Progenitor cell of endocrine pancreas (in vitro differentiated cells): ENCODE results near the gene CDC42. TPM values are rescaled to one million over a fixed set of nuclear protein-coding genes. Genes with fewer than 3 reads are reported as not detected.

ENCODE experiments used
- DNase-seq: peaks from one replicate; pipeline ENCODE4 v3.0.0; 2021; ENCODE audit warnings: low spot score; ENCODE audit not compliant: unreplicated experiment
- H3K27ac Mint-ChIP-seq: 2 replicates; pipeline ENCODE4 v1.8.0; 2021; ENCODE audit warnings: mild to moderate bottlenecking, moderate library complexity, mixed read lengths
- H3K27me3 Mint-ChIP-seq: 2 replicates; pipeline ENCODE4 v1.8.0; 2021; ENCODE audit warnings: mixed read lengths
- H3K36me3 Mint-ChIP-seq: 2 replicates; pipeline ENCODE4 v1.8.0; 2022; ENCODE audit warnings: mixed read lengths; ENCODE audit not compliant: insufficient read depth
- H3K4me1 Mint-ChIP-seq: 2 replicates; pipeline ENCODE4 v1.8.0; 2021; ENCODE audit warnings: low read depth, mixed read lengths
- H3K4me3 Mint-ChIP-seq: 2 replicates; pipeline ENCODE4 v1.8.0; 2021; ENCODE audit warnings: low read depth, mild to moderate bottlenecking, moderate library complexity, mixed read lengths
- H3K9me3 Mint-ChIP-seq: 2 replicates; pipeline ENCODE4 v1.8.0; 2021; ENCODE audit warnings: low read depth, mixed read lengths
- total RNA-seq: library from RNA; stranded (reverse); gene quantifications from 2 replicates; pipeline ENCODE4 v1.2.1, GENCODE V29; 2021
- TF ChIP-seq, protein P1 (sequence below): fragments of 200-600 bp; sonication (generic); IDR thresholded peaks from one replicate; pipeline ENCODE4 v1.5.0; 2021; ENCODE audit warnings: antibody characterized with exemption, mild to moderate bottlenecking; ENCODE audit not compliant: unreplicated experiment

CDC42 gene
- total RNA-seq, 1 donor from 2014 or later: 288 TPM

DNA sequence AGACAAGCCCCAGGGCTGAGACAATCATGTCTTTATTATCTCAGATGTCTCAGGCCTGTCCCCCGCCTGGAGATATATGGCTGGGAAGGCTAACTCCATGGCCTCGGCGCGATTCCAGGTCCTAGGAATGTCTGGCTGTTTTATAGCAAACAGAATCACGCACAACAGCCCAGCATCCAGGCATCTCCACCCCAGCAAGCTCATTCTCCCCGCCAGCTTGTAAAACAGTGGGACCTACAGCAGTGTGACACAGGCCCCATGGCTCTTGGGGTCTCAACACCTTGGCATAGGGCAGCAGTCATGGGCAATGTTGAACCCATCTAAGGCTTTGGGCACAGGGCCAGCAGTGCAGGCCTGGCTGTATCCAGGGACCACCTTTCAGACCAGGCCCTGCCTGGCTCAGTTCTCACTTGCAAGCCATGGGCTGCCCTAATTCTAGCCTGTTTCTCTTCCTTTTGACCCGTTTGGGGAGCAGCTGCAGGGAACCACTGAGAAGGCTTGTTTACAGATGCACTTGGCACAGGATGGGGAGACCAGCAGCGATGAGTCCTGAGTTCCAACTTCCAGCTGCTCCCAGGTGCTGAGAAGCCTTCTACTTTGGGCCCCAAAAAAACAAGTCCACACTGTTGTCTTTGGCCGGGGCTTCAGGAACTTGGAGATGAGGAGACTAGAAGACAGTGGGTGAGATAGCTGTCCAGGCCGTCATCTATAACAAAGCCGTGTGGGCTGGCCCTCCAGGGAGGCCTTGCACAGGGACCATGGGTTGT is 56.0 kb downstream of the CDC42 start:
- peaks cover 21% of the 10 kb centered on the region for H3K36me3 Mint-ChIP-seq
- peak overlapping the region; percentile 49 for H3K27ac Mint-ChIP-seq
- H3K4me3 Mint-ChIP-seq: no peak overlapping the region
- H3K4me1 Mint-ChIP-seq: peaks cover 4% of the 10 kb centered on the region
- TF ChIP-seq, protein P1, sequence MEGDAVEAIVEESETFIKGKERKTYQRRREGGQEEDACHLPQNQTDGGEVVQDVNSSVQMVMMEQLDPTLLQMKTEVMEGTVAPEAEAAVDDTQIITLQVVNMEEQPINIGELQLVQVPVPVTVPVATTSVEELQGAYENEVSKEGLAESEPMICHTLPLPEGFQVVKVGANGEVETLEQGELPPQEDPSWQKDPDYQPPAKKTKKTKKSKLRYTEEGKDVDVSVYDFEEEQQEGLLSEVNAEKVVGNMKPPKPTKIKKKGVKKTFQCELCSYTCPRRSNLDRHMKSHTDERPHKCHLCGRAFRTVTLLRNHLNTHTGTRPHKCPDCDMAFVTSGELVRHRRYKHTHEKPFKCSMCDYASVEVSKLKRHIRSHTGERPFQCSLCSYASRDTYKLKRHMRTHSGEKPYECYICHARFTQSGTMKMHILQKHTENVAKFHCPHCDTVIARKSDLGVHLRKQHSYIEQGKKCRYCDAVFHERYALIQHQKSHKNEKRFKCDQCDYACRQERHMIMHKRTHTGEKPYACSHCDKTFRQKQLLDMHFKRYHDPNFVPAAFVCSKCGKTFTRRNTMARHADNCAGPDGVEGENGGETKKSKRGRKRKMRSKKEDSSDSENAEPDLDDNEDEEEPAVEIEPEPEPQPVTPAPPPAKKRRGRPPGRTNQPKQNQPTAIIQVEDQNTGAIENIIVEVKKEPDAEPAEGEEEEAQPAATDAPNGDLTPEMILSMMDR: no peak
- DNase-seq: no peak
- no peaks in the 10 kb centered on the region for H3K9me3 Mint-ChIP-seq
- H3K27me3 Mint-ChIP-seq: no peaks in the 10 kb centered on the region

DNA sequence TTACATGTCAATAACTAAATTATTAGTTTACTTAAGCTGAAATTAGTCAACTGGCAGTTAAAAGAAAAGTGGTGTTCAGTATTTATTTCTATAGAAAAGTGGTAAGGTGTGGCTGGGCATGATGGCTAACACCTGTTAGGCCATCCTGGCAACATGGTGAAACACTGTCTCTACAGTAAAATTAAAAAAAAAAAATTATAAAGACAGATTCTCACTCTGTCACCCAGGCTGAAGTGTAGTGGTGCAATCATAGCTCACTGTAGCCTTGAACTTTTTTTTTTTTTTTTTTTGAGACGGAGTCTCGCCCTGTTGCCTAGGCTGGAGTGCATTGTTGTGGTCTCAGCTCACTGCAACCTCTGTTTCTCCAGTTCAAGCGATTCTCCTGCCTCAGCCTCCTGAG is 57.5 kb downstream of the CDC42 start:
- H3K4me3 Mint-ChIP-seq: no peak overlapping the region
- H3K27ac Mint-ChIP-seq: no peak overlapping the region
- peaks cover 7% of the 10 kb centered on the region for H3K4me1 Mint-ChIP-seq
- H3K9me3 Mint-ChIP-seq: no peaks in the 10 kb centered on the region
- TF ChIP-seq, protein P1: no peak
- H3K27me3 Mint-ChIP-seq: no peaks in the 10 kb centered on the region
- peaks cover 14% of the 10 kb centered on the region for H3K36me3 Mint-ChIP-seq
- no peak for DNase-seq

DNA sequence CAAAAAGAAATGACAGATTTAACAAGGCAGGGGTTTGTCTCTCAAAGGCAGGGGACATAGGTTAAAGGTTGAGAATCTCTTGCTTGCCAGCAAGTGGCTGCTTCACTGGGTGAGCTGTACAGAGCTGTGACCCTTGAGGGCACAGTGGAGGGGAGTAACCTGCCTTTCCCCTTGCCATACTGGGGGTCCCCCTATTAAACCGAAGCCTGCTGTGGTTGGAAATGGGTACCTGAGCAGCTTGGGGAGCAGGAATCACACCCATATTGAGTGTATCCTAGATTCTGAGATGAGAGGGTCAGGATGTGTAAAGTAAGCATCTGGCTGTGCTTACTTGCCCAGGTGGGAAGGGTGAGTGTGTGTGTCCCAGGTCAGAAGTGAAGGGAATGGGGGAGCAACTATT is 58.6 kb downstream of the CDC42 start:
- H3K9me3 Mint-ChIP-seq: no peaks in the 10 kb centered on the region
- no peak overlapping the region for H3K4me3 Mint-ChIP-seq
- TF ChIP-seq, protein P1: no peak
- no peak for DNase-seq
- H3K27me3 Mint-ChIP-seq: no peaks in the 10 kb centered on the region
- H3K27ac Mint-ChIP-seq: no peak overlapping the region
- peaks cover 9% of the 10 kb centered on the region for H3K4me1 Mint-ChIP-seq
- H3K36me3 Mint-ChIP-seq: peaks cover 7% of the 10 kb centered on the region

DNA sequence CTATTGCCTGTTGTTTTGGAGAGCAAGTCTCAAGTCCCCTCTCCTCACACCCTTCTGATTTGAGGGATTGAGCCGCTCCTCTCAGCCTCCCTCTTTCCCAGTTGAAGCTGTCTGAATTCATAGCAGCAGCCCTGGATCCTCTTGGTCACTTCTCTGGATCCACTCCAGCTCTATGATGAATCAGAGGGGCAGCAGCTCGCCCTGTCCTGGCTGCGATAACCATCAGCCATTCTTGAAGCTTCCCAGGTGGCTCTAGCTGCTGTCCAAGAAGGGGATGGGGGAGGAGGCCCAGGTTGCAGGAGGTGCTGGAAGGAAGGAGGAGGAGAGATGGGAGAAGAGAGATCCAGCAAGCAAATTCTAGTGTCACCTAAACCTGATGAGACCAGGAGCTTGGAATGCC is 59.1 kb downstream of the CDC42 start:
- peaks cover 9% of the 10 kb centered on the region for H3K4me1 Mint-ChIP-seq
- no peaks in the 10 kb centered on the region for H3K9me3 Mint-ChIP-seq
- H3K4me3 Mint-ChIP-seq: no peak overlapping the region
- TF ChIP-seq, protein P1: no peak
- peaks cover 7% of the 10 kb centered on the region for H3K36me3 Mint-ChIP-seq
- no peak for DNase-seq
- no peaks in the 10 kb centered on the region for H3K27me3 Mint-ChIP-seq
- H3K27ac Mint-ChIP-seq: no peak overlapping the region

DNA sequence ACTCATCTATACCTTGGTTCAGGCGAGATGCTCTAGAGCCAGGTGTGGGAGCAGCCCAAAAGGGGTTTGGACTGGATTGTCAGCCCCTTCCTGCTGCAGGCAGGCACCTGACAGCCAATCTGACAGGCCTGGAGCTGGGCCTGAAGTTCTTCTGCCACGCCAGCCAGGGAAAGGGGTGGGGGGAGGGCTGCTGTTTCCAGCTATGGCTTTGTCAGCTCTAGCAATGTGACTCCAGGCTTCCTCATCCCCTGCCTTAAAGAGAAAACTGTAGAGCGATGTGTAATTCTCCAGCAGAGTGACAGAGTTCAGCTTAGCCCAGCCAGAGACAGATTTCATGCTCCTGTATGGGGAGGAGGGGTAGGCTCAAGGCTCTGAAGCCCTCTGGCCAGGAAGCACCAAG is 60.0 kb downstream of the CDC42 start:
- no peak for DNase-seq
- no peak overlapping the region for H3K27ac Mint-ChIP-seq
- H3K36me3 Mint-ChIP-seq: peaks cover 7% of the 10 kb centered on the region
- TF ChIP-seq, protein P1: no peak
- no peaks in the 10 kb centered on the region for H3K27me3 Mint-ChIP-seq
- no peak overlapping the region for H3K4me3 Mint-ChIP-seq
- H3K4me1 Mint-ChIP-seq: peaks cover 9% of the 10 kb centered on the region
- H3K9me3 Mint-ChIP-seq: no peaks in the 10 kb centered on the region
